SU-DHL-6 (cell line): ENCODE results near the gene MBNL1.

ENCODE experiments used
- H2AFZ ChIP-seq: fragments of 200-600 bp; sonication (generic); 2 replicates; pipeline ENCODE4 v1.6.1; 2014; ENCODE audit warnings: low read depth, mild to moderate bottlenecking, moderate library complexity, mixed read lengths, antibody characterized with exemption, low read length; ENCODE audit not compliant: severe bottlenecking
- H3F3A ChIP-seq: fragments of 200-600 bp; shearing (Covaris generic); 2 replicates; pipeline ENCODE4 v1.6.0; 2016; ENCODE audit warnings: antibody characterized with exemption, mild to moderate bottlenecking; ENCODE audit not compliant: insufficient read depth
- H3K27ac ChIP-seq: fragments of 200-600 bp; sonication (generic); 2 replicates; pipeline ENCODE4 v1.5.1; 2016; ENCODE audit warnings: low read depth, mild to moderate bottlenecking, low read length, moderate library complexity, mixed read lengths
- H3K27me3 ChIP-seq: fragments of 200-600 bp; sonication (generic), shearing (Covaris generic); 2 replicates; pipeline ENCODE4 v1.6.0; 2014; ENCODE audit warnings: mild to moderate bottlenecking, low read length
- H3K36me3 ChIP-seq: fragments of 200-600 bp; sonication (generic); 2 replicates; pipeline ENCODE4 v1.6.1; 2014; ENCODE audit warnings: mild to moderate bottlenecking, low read length, mixed read lengths
- H3K4me2 ChIP-seq: fragments of 300-600, 200-600 bp; shearing (Covaris generic), sonication (generic); 2 replicates; pipeline ENCODE4 v1.6.0; 2014; ENCODE audit warnings: low read length, low read depth, mild to moderate bottlenecking; ENCODE audit not compliant: poor library complexity, severe bottlenecking
- H3K4me3 ChIP-seq: fragments of 200-600 bp; sonication (generic); 2 replicates; pipeline ENCODE4 v1.5.1; 2014; ENCODE audit warnings: antibody characterized with exemption, low read length, mild to moderate bottlenecking, mixed read lengths; ENCODE audit not compliant: insufficient read depth, poor library complexity, severe bottlenecking
- H3K79me2 ChIP-seq: fragments of 200-600 bp; sonication (generic); 2 replicates; pipeline ENCODE4 v1.6.1; 2014; ENCODE audit warnings: mild to moderate bottlenecking, low read length, moderate library complexity; ENCODE audit not compliant: insufficient read depth
- H3K9ac ChIP-seq: fragments of 200-600 bp; sonication (generic); 2 replicates; pipeline ENCODE4 v1.7.0; 2014; ENCODE audit warnings: mild to moderate bottlenecking, low read length
- H3K9me2 ChIP-seq: fragments of 200-600 bp; sonication (generic); replicated peaks from 2 replicates; pipeline ENCODE4 v1.6.1; 2014; ENCODE audit warnings: low read length; ENCODE audit not compliant: insufficient read depth
- H3K9me3 ChIP-seq: fragments of 200-600 bp; sonication (generic); 2 replicates; pipeline ENCODE4 v1.6.1; 2014; ENCODE audit warnings: low read length, mixed read lengths; ENCODE audit not compliant: insufficient read depth
- H4K20me1 ChIP-seq: fragments of 200-600 bp; sonication (generic); 2 replicates; pipeline ENCODE4 v1.6.1; 2014; ENCODE audit warnings: low read depth, mild to moderate bottlenecking, antibody characterized with exemption, low read length, moderate library complexity, mixed read lengths
- CTCF ChIP-seq: fragments of 200-600 bp; sonication (generic); IDR thresholded peaks from one replicate; pipeline ENCODE4 v1.5.1; 2017; ENCODE audit warnings: antibody characterized with exemption, mild to moderate bottlenecking, low read length, moderate library complexity; ENCODE audit not compliant: insufficient read depth, poor library complexity, severe bottlenecking
- EZH2phosphoT487 ChIP-seq: fragments of 200-600 bp; sonication (generic), shearing (Covaris generic); conservative IDR thresholded peaks from 2 replicates; pipeline ENCODE4 v1.6.1; 2018; ENCODE audit warnings: mild to moderate bottlenecking, antibody characterized with exemption, low read length, moderate library complexity, mixed read lengths

The MBNL1 gene

DNA sequence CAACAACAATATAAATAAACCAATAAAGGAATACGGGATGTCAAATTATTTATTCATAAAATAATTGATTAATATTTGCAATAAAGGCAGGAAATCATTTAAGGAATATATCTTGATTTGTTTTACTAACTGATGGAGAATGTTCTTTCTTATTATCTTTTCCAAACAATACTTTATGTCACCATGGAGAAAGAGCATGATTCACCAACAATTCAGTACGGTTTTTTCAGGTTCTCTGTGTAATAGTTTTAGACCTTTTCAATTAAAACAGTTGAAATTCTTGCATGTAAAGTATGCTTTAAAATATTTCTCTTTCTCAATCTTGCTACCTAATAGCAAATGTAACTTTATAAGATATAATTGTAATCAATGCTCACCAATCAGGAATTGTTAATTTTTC lies 41.7 kb upstream of the MBNL1 start:
- Histone ChIP-seq H3K9me3 (no peaks in the 10 kb centered on the region), H3K9ac (no peak overlapping the region), H4K20me1 (no peaks in the 10 kb centered on the region), H3K36me3 (no peaks in the 10 kb centered on the region), H3K79me2 (no peaks in the 10 kb centered on the region), H3K27me3 (no peaks in the 10 kb centered on the region), H3K4me2 (no peak overlapping the region), H2AFZ (no peak overlapping the region), H3F3A (no peaks in the 10 kb centered on the region), H3K27ac (no peak overlapping the region), H3K4me3 (no peak overlapping the region), H3K9me2 (no peaks in the 10 kb centered on the region)
- no peak for TF ChIP-seq CTCF
- no peak for TF ChIP-seq EZH2phosphoT487

DNA sequence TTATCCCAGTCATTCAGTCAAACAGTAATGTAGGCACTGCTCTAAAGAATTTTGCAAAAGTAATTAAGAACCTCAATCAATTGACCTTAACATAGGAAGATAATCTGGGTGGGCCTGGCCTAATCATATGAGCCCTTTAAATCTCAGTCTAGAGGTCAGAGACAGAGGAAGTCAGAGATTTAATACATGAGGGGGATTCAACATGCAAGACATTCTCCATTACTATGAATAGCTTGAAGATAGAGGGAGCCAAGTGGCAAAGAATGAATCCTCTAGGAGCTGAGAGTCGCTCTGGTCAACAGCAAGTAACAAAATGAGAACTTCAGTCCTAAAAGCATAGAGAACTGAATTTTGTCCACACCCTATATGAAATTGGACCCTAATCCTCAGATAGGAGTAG lies 39.0 kb upstream of the MBNL1 start:
- H4K20me1 ChIP-seq: no peaks in the 10 kb centered on the region
- H2AFZ ChIP-seq: no peak overlapping the region
- no peaks in the 10 kb centered on the region for H3F3A ChIP-seq
- no peaks in the 10 kb centered on the region for H3K79me2 ChIP-seq
- no peaks in the 10 kb centered on the region for H3K9me3 ChIP-seq
- H3K9ac ChIP-seq: no peak overlapping the region
- no peak for TF ChIP-seq EZH2phosphoT487
- TF ChIP-seq CTCF: no peak
- no peaks in the 10 kb centered on the region for H3K27me3 ChIP-seq
- H3K36me3 ChIP-seq: no peaks in the 10 kb centered on the region
- H3K9me2 ChIP-seq: no peaks in the 10 kb centered on the region
- H3K4me2 ChIP-seq: no peak overlapping the region
- no peak overlapping the region for H3K4me3 ChIP-seq
- H3K27ac ChIP-seq: no peak overlapping the region

DNA sequence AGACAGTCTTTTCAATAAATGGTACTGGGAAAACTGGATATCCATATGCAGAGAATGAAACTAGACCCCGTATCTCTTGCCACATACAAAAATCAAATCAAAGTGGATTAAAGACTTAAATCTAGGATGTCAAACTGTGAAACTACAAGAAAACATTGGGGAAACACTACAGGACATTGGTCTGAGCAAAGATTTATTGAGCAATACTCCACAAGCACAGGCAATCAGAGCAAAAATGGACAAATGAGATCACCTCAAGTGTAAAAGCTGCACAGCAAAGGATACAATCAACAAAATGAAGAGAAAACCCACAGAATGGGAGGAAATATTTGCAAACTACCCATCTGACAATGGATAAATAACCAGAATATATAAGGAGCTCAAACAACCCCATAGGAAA lies 38.4 kb upstream of the MBNL1 start:
- Histone ChIP-seq H3K27me3 (no peaks in the 10 kb centered on the region), H2AFZ (no peak overlapping the region), H3K9me2 (no peaks in the 10 kb centered on the region), H3K79me2 (no peaks in the 10 kb centered on the region), H3K9ac (no peak overlapping the region), H3K9me3 (no peaks in the 10 kb centered on the region), H4K20me1 (no peaks in the 10 kb centered on the region), H3K4me2 (no peak overlapping the region), H3K27ac (no peak overlapping the region), H3K4me3 (no peak overlapping the region), H3F3A (no peaks in the 10 kb centered on the region), H3K36me3 (no peaks in the 10 kb centered on the region)
- no peak for TF ChIP-seq CTCF
- TF ChIP-seq EZH2phosphoT487: no peak

DNA sequence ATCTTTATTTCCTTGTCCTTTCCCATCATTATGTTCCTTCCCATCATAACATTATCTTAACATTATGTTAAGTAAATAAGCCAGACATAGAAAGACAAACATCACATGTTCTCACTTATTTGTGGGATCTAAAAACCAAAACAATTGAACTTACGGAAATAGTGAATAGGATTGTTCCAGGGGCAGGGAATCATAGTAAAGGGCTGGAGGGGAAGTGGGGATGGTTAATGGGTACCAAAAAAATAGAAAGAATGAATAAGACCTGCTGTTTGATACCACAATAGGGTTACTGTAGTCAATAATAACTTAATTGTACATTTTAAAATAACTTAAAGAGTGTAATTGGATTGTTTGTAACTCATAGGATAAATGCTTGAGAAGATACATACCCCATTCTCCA lies 36.7 kb upstream of the MBNL1 start:
- H3K9ac ChIP-seq: no peak overlapping the region
- H3K27ac ChIP-seq: no peak overlapping the region
- no peaks in the 10 kb centered on the region for H3K9me3 ChIP-seq
- H3K27me3 ChIP-seq: no peaks in the 10 kb centered on the region
- H3F3A ChIP-seq: no peaks in the 10 kb centered on the region
- H3K4me2 ChIP-seq: no peak overlapping the region
- no peak overlapping the region for H3K4me3 ChIP-seq
- no peaks in the 10 kb centered on the region for H4K20me1 ChIP-seq
- H3K36me3 ChIP-seq: no peaks in the 10 kb centered on the region
- TF ChIP-seq EZH2phosphoT487 (no peak), CTCF (no peak)
- H2AFZ ChIP-seq: no peak overlapping the region
- no peaks in the 10 kb centered on the region for H3K79me2 ChIP-seq
- no peaks in the 10 kb centered on the region for H3K9me2 ChIP-seq
